ENCODE measurements around the gene STARD5. TPM values are rescaled to one million over a fixed set of nuclear protein-coding genes. Genes with fewer than 3 reads are reported as not detected.

Gene STARD5
- total RNA-seq, 4 donors from 2014 or later = 1.3 to 6.7 (median 4.1) TPM

GRCh38 chr15:81288616-81289015, 35.3 kb downstream of the STARD5 start:
- Histone ChIP-seq H3K27ac (no peak overlapping the region), H3K4me1 (no peaks in the 10 kb centered on the region), H3K9me3 (no peaks in the 10 kb centered on the region), H3K36me3 (peaks cover 0 to 15% of the 10 kb centered on the region in 2 donors), H3K27me3 (no peaks in the 10 kb centered on the region), H3K4me3 (no peak overlapping the region)
- 82 to 100% methylated on average over 6 to 8 of the region's 8 CpGs for WGBS, 2 donors (ENCODE audit: low coverage in 1 of 2)
- ATAC-seq = no peak
- TF ChIP-seq EP300 (IDR thresholded peaks at IDR 0.05) (no peak), CTCF (IDR thresholded peaks at IDR 0.05) (no peak), POLR2A (IDR thresholded peaks at IDR 0.05) (no peak), POLR2AphosphoS5 (IDR thresholded peaks at IDR 0.05) (no peak)

- Histone ChIP-seq H3K9me3 (no peaks in the 10 kb centered on the region), H3K4me1 (no peaks in the 10 kb centered on the region), H3K36me3 (peaks cover 0 to 12% of the 10 kb centered on the region in 2 donors), H3K4me3 (no peak overlapping the region), H3K27ac (no peak overlapping the region), H3K27me3 (no peaks in the 10 kb centered on the region)
- 89 to 93% methylated on average over 2 to 3 of the region's 3 CpGs for WGBS, 2 donors (ENCODE audit: low coverage in 1 of 2)
- ATAC-seq = no peak
- no peak for TF ChIP-seq CTCF (IDR thresholded peaks at IDR 0.05)
- no peak for TF ChIP-seq EP300 (IDR thresholded peaks at IDR 0.05)
- no peak for TF ChIP-seq POLR2A (IDR thresholded peaks at IDR 0.05)
- no peak for TF ChIP-seq POLR2AphosphoS5 (IDR thresholded peaks at IDR 0.05)
Observed at GRCh38 chr15:81288040-81288439, 35.9 kb downstream of the STARD5 start.

DNA sequence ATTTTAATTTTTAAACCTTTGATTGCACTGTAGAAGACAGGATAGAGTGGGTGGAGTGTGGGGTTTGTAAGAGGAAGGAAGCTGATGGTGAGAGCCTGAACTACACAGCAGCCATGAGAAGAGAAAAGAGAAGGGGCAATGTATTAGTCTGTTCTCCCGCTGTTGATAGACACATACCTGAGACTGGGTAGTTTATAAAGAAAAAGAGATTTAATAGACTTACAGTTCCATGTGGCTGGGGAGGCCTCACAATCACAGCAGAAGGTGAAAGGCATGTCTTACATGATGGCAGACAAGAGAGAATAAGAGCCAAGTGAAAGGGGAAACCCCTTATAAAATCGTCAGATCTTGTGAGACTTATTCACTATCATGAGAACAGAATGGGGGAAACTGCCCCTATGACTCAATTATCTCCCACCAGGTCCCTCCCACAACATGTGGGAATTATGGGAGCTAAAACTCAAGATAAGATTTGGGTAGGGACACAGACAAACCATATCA, 37.3 kb downstream of the STARD5 start:
- Histone ChIP-seq H3K4me1 (no peaks in the 10 kb centered on the region), H3K27me3 (no peaks in the 10 kb centered on the region), H3K9me3 (no peaks in the 10 kb centered on the region), H3K27ac (no peak overlapping the region), H3K36me3 (peaks cover 0 to 15% of the 10 kb centered on the region in 2 donors), H3K4me3 (no peak overlapping the region)
- WGBS, 2 donors (ENCODE audit: low coverage in 1 of 2) = 84 to 88% methylated on average over 2 of the region's 2 CpGs
- ATAC-seq = no peak
- no peak for TF ChIP-seq POLR2AphosphoS5 (IDR thresholded peaks at IDR 0.05)
- no peak for TF ChIP-seq EP300 (IDR thresholded peaks at IDR 0.05)
- no peak for TF ChIP-seq CTCF (IDR thresholded peaks at IDR 0.05)
- TF ChIP-seq POLR2A (IDR thresholded peaks at IDR 0.05) = no peak

- 95 to 100% methylated on average over 1 to 3 of the region's 6 CpGs for WGBS, 2 donors (ENCODE audit: low coverage in 1 of 2)
- ATAC-seq = no peak
Observed at GRCh38 chr15:81285461-81285860, 38.5 kb downstream of the STARD5 start.

DNA sequence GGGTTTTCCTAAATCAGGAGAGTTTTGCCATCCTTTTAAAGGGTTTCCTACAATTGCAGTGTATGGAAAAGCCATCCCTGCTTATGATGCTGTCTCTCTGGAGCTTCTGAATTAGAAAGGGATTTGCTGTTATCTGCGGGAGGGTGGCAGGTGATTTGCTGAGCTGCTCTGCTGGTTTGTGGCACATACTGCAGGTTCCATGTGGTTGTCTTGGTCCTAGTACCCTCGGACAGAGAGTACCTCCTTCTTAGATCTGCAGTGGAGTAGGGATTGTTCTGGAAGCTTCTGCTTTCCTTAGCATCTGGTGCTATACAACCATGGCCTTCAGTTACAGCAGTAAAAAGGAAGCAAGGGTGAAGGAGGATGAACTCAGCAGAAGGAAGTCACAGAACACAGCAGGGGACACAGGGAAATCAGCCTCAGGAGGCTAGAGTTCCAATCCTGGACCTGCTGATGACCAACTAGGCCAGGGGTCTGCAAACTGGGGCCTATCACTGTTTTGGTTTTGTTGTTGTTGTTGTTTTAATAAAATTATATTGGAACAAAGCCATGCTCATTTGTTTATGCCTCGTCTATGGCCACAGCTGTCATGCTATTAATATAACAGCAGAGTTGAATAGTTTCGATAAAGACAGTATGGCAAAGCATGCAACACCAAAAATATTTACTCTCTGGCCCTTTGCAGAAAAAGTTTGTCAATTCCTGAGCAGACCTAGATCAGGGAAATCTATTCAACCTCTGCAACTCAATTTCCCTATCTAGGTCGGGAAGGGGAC, 39.5 kb downstream of the STARD5 start:
- Histone ChIP-seq H3K36me3 (peaks cover 0 to 26% of the 10 kb centered on the region in 2 donors), H3K9me3 (no peaks in the 10 kb centered on the region), H3K4me3 (no peak overlapping the region), H3K27me3 (no peaks in the 10 kb centered on the region), H3K4me1 (no peaks in the 10 kb centered on the region), H3K27ac (no peak overlapping the region)
- WGBS, 2 donors (ENCODE audit: low coverage in 1 of 2) = 70 to 75% methylated on average over 4 to 5 of the region's 5 CpGs
- TF ChIP-seq POLR2AphosphoS5 (IDR thresholded peaks at IDR 0.05) (no peak), CTCF (IDR thresholded peaks at IDR 0.05) (no peak), EP300 (IDR thresholded peaks at IDR 0.05) (no peak), POLR2A (IDR thresholded peaks at IDR 0.05) (no peak)
- no peak for ATAC-seq

More at GRCh38 chr15:81285461-81285860, 38.5 kb downstream of the STARD5 start:
- H3K9me3 ChIP-seq = no peaks in the 10 kb centered on the region
- H3K27ac ChIP-seq = no peak overlapping the region
- no peak overlapping the region for H3K4me3 ChIP-seq
- H3K27me3 ChIP-seq = no peaks in the 10 kb centered on the region
- H3K36me3 ChIP-seq = peaks cover 0 to 23% of the 10 kb centered on the region in 2 donors
- TF ChIP-seq EP300 (IDR thresholded peaks at IDR 0.05) (no peak), POLR2A (IDR thresholded peaks at IDR 0.05) (no peak)
- H3K4me1 ChIP-seq = no peaks in the 10 kb centered on the region
